ENCODE data around the gene CYFIP1.

The CYFIP1 gene

GRCh38 chr15:22948056-22948455 lies 32.1 kb downstream of the CYFIP1 start:
- no peak for DNase-seq

- DNase-seq, result no peak
Observed at GRCh38 chr15:22947101-22948000, 32.8 kb downstream of the CYFIP1 start.

GRCh38 chr15:22945071-22945470 lies 35.1 kb downstream of the CYFIP1 start:
- no peak for DNase-seq

- no peak for DNase-seq
Observed at GRCh38 chr15:22944651-22945050, 35.5 kb downstream of the CYFIP1 start.

GRCh38 chr15:22942877-22943276 lies 37.3 kb downstream of the CYFIP1 start:
- no peak for DNase-seq

GRCh38 chr15:22942306-22942855 lies 37.8 kb downstream of the CYFIP1 start:
- DNase-seq, result no peak

GRCh38 chr15:22941179-22941578 lies 39.0 kb downstream of the CYFIP1 start:
- no peak for DNase-seq

GRCh38 chr15:22939652-22940061 lies 40.5 kb downstream of the CYFIP1 start:
- no peak for DNase-seq

GRCh38 chr15:22939051-22939450 lies 41.1 kb downstream of the CYFIP1 start:
- no peak for DNase-seq

GRCh38 chr15:22936577-22937472 lies 43.3 kb downstream of the CYFIP1 start:
- no peak for DNase-seq

- no peak for DNase-seq
Observed at GRCh38 chr15:22933641-22934061, 46.5 kb downstream of the CYFIP1 start.

GRCh38 chr15:22931784-22932536 lies 48.2 kb downstream of the CYFIP1 start:
- DNase-seq, result no peak

- DNase-seq, result no peak
Observed at GRCh38 chr15:22930782-22931484, 49.2 kb downstream of the CYFIP1 start.

GRCh38 chr15:22927761-22928160 lies 52.4 kb downstream of the CYFIP1 start:
- DNase-seq, result no peak

- no peak for DNase-seq
Observed at GRCh38 chr15:22925875-22926274, 54.3 kb downstream of the CYFIP1 start.

GRCh38 chr15:22922003-22922402 lies 58.2 kb downstream of the CYFIP1 start:
- no peak for DNase-seq

GRCh38 chr15:22919171-22919570 lies 61.0 kb downstream of the CYFIP1 start:
- no peak for DNase-seq

- DNase-seq, result no peak
Observed at GRCh38 chr15:22918596-22919140, 61.5 kb downstream of the CYFIP1 start.

- peak; percentile 29 for DNase-seq
Observed at GRCh38 chr15:22918056-22918455, 62.1 kb downstream of the CYFIP1 start.

GRCh38 chr15:22917556-22917955 lies 62.6 kb downstream of the CYFIP1 start:
- no peak for DNase-seq

- DNase-seq, result no peak
Observed at GRCh38 chr15:22916606-22917350, 63.4 kb downstream of the CYFIP1 start.
